ENCODE data around the gene IGFBPL1. TPM values are rescaled to one million over a fixed set of nuclear protein-coding genes. Genes with fewer than 3 reads are reported as not detected.
A peak's percentile ranks its signal among the peaks of the same experiment; 100 is the strongest.

The IGFBPL1 gene
- total and polyA plus RNA-seq, 2 of the 13 experiments (the other 11 are each of a cell fraction or from before 2014, with no cell fraction given): 0.24 TPM; not detected in 1

DNA sequence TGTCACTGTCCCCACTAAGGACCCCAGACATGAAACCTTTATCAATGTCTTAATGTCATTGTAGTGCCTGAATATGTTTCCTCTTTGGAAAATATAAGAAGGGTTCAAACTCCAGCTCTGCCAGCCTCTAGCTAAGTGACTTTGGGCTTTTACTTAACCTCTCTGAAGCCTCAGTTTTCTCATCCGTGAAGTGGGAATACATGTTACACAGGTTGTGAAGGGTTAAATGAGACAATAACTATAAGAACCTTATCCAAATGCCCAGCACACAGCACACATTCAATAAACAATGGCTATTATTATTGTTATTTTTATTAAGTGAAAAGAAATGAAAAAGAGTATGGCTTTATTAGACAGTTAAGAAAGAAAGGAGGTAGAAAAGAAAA lies 15.7 kb upstream of the IGFBPL1 start:
- ATAC-seq (no peak), FAIRE-seq (no peak), DNase-seq (ENCODE audit: low spot score) (no peak)
- Histone ChIP-seq H3K4me2 (ENCODE audit: low read depth, low read length) (peak overlapping the region; percentile 52; the same call in 1 of the 2 replicates), H3K4me3 (replicated peaks in 1 of 3; ENCODE audit: insufficient read depth in 1 of 3, low read depth in 2 of 3, low read length in 3 of 3) (no peak overlapping the region), H3K27ac (ENCODE audit: extremely low read length, insufficient read depth, low read length) (no peak overlapping the region), H3K36me3 (replicated peaks in 1 of 2; ENCODE audit: control insufficient read depth in 1 of 2, insufficient read depth in 2 of 2, low read length in 2 of 2) (0 out of 5 replicates have a peak, but pooled peaks cover 0 to 2% of the 10 kb centered on the region in 2 experiments), H3K27me3 (ENCODE audit: control insufficient read depth in 1 of 2, insufficient read depth in 2 of 2, low read length in 2 of 2) (no peaks in the 10 kb centered on the region), H3K9me3 (ENCODE audit: low read length) (no peaks in the 10 kb centered on the region), H2AFZ (ENCODE audit: low read length) (no peak overlapping the region), H4K20me1 (ENCODE audit: insufficient read depth, low read length) (no peaks in the 10 kb centered on the region), H3K9ac (ENCODE audit: insufficient read depth, low read depth, low read length) (no peak overlapping the region), H3K4me1 (ENCODE audit: insufficient read depth, low read length) (peaks cover 86% of the 10 kb centered on the region), H3K79me2 (ENCODE audit: insufficient read depth, low read length) (peaks cover 5% of the 10 kb centered on the region)
- in situ Hi-C loops (cut with HindIII; ENCODE audit: extremely low pct_ligation_motif_present, low pct_unique_long_range_greater_than_20kb): no loop called here
- intact Hi-C loops (cut with micrococcal nuclease; ENCODE audit: unreplicated experiment): loop anchor here (10.0 kb wide), 2 partner anchors 65 to 395 kb away; no protein-coding TSS in a partner anchor
- ChIA-PET POLR2A (no interaction called here), CTCF (ENCODE audit: low intra/inter-chr PET ratio, low total read pairs) (no interaction called here)
- BruUV-seq (replicated peaks): no TSS peak
- TF ChIP-seq CBFB (CRISPR knock-in tag; IDR thresholded peaks at IDR 0.05): no peak
- TF ChIP-seq KDM2A (CRISPR knock-in tag; IDR thresholded peaks at IDR 0.05; ENCODE audit: borderline replicate concordance, low read depth): no peak
- TF ChIP-seq ZMYM3 (CRISPR knock-in tag; IDR thresholded peaks at IDR 0.05): peak; percentile 60
- TF ChIP-seq, protein P1, sequence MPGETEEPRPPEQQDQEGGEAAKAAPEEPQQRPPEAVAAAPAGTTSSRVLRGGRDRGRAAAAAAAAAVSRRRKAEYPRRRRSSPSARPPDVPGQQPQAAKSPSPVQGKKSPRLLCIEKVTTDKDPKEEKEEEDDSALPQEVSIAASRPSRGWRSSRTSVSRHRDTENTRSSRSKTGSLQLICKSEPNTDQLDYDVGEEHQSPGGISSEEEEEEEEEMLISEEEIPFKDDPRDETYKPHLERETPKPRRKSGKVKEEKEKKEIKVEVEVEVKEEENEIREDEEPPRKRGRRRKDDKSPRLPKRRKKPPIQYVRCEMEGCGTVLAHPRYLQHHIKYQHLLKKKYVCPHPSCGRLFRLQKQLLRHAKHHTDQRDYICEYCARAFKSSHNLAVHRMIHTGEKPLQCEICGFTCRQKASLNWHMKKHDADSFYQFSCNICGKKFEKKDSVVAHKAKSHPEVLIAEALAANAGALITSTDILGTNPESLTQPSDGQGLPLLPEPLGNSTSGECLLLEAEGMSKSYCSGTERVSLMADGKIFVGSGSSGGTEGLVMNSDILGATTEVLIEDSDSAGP (CRISPR knock-in tag; IDR thresholded peaks at IDR 0.05; ENCODE audit: borderline replicate concordance): no peak
- no peak for TF ChIP-seq HES4 (CRISPR knock-in tag; IDR thresholded peaks at IDR 0.05; ENCODE audit: borderline replicate concordance)
- no peak for TF ChIP-seq STAT5B (CRISPR knock-in tag; IDR thresholded peaks at IDR 0.05)
- no peak for TF ChIP-seq ARNT2 (CRISPR knock-in tag; IDR thresholded peaks at IDR 0.05; ENCODE audit: low read depth)
- TF ChIP-seq ZNF629 (CRISPR knock-in tag; conservative IDR thresholded peaks at IDR 0.05): peak; percentile 91
- TF ChIP-seq, protein P2, sequence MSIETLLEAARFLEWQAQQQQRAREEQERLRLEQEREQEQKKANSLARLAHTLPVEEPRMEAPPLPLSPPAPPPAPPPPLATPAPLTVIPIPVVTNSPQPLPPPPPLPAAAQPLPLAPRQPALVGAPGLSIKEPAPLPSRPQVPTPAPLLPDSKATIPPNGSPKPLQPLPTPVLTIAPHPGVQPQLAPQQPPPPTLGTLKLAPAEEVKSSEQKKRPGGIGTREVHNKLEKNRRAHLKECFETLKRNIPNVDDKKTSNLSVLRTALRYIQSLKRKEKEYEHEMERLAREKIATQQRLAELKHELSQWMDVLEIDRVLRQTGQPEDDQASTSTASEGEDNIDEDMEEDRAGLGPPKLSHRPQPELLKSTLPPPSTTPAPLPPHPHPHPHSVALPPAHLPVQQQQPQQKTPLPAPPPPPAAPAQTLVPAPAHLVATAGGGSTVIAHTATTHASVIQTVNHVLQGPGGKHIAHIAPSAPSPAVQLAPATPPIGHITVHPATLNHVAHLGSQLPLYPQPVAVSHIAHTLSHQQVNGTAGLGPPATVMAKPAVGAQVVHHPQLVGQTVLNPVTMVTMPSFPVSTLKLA (IDR thresholded peaks at IDR 0.05): no peak
- no peak for TF ChIP-seq MAZ (IDR thresholded peaks at IDR 0.05; ENCODE audit: borderline replicate concordance, low read depth, low read length)
- TF ChIP-seq MAZ (CRISPR knock-in tag; IDR thresholded peaks at IDR 0.05; ENCODE audit: low read depth): no peak
- TF ChIP-seq ARNTL (CRISPR knock-in tag; IDR thresholded peaks at IDR 0.05): no peak
- TF ChIP-seq TBP (CRISPR knock-in tag; IDR thresholded peaks at IDR 0.05): no peak
- no peak for TF ChIP-seq FOXA3 (CRISPR knock-in tag; IDR thresholded peaks at IDR 0.05)
- 93% methylated on average over 1 of the region's 1 CpG for WGBS (ENCODE audit: low lambda C conversion rate)

Measured in HepG2 (cell line).